Measurements from ENCODE around the gene NLK. TPM values are rescaled to one million over a fixed set of nuclear protein-coding genes. Genes with fewer than 3 reads are reported as not detected.

The NLK gene
- total RNA-seq, 6 experiments from 2014 or later = 8.8 to 10.6 (median 9.9) TPM

DNA sequence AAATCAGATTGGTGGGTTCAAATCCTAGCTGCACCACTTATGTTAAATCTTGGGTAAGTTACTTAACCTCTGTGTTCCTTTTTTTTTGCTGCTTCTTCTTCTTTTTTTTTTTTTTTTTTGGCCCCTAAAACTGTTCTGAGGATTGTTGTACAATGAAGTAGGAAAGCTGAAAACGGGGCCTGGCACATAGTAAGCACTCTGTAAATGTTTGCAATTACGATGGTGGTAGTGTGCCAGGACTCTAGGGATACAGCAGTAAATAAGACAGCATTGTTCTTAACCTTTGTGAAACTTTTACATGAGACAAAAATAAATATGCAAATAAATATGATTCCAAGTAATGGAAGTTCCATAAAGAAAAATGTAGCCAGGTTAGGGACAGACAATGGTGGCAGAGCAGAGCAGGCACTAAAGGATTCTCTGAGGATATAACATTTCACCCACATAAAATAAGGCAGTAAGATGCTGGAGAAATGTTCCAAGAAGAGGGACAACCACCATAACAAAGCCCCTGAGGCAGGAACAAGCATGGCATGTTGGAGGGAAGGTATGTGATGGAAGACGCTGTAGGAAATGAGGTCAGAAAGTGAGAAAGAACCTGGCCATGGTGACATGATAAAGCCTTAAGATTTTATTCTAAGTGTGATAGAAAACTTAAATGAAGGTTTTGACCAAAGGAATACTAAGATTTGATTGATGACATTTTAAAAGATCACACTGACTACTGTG, 127.3 kb downstream of the NLK start:
- Histone ChIP-seq H3K9me3 (no peaks in the 10 kb centered on the region), H3K27ac (no peak overlapping the region), H3K27me3 (no peaks in the 10 kb centered on the region), H3K36me3 (no peaks in the 10 kb centered on the region), H3K4me1 (no peaks in the 10 kb centered on the region), H3K4me3 (no peak overlapping the region)
- no peak for ATAC-seq
- 86% methylated on average over 3 of the region's 3 CpGs for WGBS (ENCODE audit: insufficient coverage, low coverage, low lambda C conversion rate, missing lambda C conversion rate)
- intact Hi-C loops (cut with DNase I) = no loop called here
- no peak for TF ChIP-seq POLR2A (IDR thresholded peaks at IDR 0.05)
- TF ChIP-seq, protein P1, sequence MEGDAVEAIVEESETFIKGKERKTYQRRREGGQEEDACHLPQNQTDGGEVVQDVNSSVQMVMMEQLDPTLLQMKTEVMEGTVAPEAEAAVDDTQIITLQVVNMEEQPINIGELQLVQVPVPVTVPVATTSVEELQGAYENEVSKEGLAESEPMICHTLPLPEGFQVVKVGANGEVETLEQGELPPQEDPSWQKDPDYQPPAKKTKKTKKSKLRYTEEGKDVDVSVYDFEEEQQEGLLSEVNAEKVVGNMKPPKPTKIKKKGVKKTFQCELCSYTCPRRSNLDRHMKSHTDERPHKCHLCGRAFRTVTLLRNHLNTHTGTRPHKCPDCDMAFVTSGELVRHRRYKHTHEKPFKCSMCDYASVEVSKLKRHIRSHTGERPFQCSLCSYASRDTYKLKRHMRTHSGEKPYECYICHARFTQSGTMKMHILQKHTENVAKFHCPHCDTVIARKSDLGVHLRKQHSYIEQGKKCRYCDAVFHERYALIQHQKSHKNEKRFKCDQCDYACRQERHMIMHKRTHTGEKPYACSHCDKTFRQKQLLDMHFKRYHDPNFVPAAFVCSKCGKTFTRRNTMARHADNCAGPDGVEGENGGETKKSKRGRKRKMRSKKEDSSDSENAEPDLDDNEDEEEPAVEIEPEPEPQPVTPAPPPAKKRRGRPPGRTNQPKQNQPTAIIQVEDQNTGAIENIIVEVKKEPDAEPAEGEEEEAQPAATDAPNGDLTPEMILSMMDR (IDR thresholded peaks at IDR 0.05) = no peak
- no peak for DNase-seq

DNA sequence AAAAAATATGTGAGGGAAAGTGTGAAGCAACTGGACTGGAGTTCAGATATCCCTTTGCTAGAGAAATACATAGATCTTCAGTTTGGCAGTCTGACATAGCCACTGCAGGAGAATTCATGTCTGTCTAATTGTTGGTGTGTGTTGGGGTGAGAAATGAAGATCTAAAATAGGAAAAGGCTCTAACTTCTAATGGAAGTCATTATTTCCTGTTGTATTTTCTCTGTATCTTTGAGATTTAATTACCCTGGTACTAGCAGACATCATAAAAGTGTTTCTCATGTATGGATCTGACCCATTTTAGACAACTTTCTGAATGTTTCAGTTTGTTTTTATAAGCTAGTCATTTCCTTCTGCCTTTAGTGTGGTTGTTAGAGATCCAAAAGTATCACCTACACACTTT, 128.3 kb downstream of the NLK start:
- H3K4me3 ChIP-seq = no peak overlapping the region
- ATAC-seq = no peak
- TF ChIP-seq POLR2A (IDR thresholded peaks at IDR 0.05) = no peak
- TF ChIP-seq, protein P1 (IDR thresholded peaks at IDR 0.05) = no peak
- no peak overlapping the region for H3K27ac ChIP-seq
- no peaks in the 10 kb centered on the region for H3K9me3 ChIP-seq
- no peaks in the 10 kb centered on the region for H3K36me3 ChIP-seq
- no peaks in the 10 kb centered on the region for H3K27me3 ChIP-seq
- no peak for DNase-seq
- H3K4me1 ChIP-seq = no peaks in the 10 kb centered on the region
- intact Hi-C loops (cut with DNase I) = no loop called here

DNA sequence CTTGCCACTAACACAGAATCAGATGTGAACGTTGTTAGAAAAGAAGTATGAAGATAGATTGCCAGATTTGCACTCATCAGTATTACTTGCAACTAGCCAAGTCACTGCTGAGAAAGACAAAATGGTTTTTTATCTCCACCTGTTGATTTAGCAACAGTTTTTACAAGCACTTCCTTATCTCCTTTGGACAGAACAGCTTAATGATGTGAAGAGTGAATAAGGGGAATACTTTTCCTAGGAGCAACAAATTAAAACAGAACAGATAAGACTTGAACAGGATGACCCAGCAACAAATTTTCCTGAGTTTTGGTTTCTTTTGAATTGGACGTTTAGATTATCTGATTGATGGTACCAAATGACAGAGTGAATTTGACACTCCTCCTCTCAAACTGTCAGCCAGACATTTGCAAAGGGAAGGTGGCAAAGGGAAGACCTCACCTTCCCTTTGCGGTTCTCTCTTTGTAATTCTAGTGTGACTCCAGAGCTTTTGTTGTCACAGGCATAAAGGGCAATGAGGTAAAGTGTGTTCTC, 130.6 kb downstream of the NLK start:
- ATAC-seq (no peak), DNase-seq (no peak)
- H3K9me3 ChIP-seq = no peaks in the 10 kb centered on the region
- H3K4me1 ChIP-seq = peaks cover 0 to 2% (median 0%) of the 10 kb centered on the region in 4 donors
- no peaks in the 10 kb centered on the region for H3K36me3 ChIP-seq
- H3K4me3 ChIP-seq = no peak overlapping the region
- 42% methylated on average over 3 of the region's 3 CpGs for WGBS (ENCODE audit: insufficient coverage, low coverage, low lambda C conversion rate, missing lambda C conversion rate)
- TF ChIP-seq POLR2A (IDR thresholded peaks at IDR 0.05) = no peak
- TF ChIP-seq, protein P1 (IDR thresholded peaks at IDR 0.05) = no peak
- intact Hi-C loops (cut with DNase I) = no loop called here
- no peak overlapping the region for H3K27ac ChIP-seq
- no peaks in the 10 kb centered on the region for H3K27me3 ChIP-seq

DNA sequence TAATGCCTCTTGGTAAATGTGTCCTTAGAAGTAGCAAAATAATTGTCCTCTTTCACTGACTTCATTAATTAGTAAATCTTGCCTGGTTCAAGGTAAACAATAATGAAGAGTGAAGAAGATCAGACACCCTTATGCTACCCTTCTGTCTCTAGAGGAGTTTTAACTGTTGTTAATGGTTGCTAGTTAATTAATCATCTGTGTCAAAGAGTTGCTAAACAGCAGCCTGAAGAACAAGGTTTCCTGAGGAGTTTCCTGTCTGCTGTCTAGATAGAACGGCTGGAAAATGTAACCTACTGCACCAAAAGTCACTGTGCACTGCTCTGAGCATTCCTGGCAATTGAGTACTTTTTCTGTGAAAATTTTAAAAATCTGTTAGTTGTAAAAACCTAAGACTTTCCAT, 131.3 kb downstream of the NLK start:
- DNase-seq = no peak
- 50% methylated on average over 1 of the region's 1 CpG for WGBS (ENCODE audit: insufficient coverage, low coverage, low lambda C conversion rate, missing lambda C conversion rate)
- peaks cover 0 to 8% (median 0%) of the 10 kb centered on the region in 4 donors for H3K4me1 ChIP-seq
- intact Hi-C loops (cut with DNase I) = no loop called here
- H3K9me3 ChIP-seq = no peaks in the 10 kb centered on the region
- TF ChIP-seq, protein P1 (IDR thresholded peaks at IDR 0.05) = no peak
- no peak for TF ChIP-seq POLR2A (IDR thresholded peaks at IDR 0.05)
- H3K36me3 ChIP-seq = no peaks in the 10 kb centered on the region
- H3K27ac ChIP-seq = no peak overlapping the region
- H3K27me3 ChIP-seq = no peaks in the 10 kb centered on the region
- peak in 2 of 4 donors; percentile 35 to 46 for ATAC-seq
- H3K4me3 ChIP-seq = no peak overlapping the region
